ENCODE data around the gene TPCN2.

TPCN2 gene

DNA sequence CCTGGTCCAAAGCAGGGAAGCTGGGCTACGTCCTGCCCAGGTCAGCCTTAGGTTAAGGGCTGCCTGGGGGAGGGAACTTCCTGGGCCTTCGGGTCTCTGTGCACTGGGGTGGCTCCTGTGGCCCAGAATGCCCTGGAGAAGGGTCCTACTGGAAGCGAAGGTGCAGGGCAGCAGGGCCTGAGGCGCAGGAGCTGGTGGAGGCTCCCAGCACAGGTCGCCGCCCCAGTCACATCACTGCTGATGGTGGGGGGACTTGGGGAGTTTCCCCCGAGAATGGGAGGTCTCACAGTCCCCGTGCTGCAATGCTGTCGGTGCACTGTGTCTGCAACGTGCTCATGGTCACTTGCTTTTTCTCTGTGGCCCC, 106.2 kb downstream of the TPCN2 start:
- DNase-seq: no peak

DNA sequence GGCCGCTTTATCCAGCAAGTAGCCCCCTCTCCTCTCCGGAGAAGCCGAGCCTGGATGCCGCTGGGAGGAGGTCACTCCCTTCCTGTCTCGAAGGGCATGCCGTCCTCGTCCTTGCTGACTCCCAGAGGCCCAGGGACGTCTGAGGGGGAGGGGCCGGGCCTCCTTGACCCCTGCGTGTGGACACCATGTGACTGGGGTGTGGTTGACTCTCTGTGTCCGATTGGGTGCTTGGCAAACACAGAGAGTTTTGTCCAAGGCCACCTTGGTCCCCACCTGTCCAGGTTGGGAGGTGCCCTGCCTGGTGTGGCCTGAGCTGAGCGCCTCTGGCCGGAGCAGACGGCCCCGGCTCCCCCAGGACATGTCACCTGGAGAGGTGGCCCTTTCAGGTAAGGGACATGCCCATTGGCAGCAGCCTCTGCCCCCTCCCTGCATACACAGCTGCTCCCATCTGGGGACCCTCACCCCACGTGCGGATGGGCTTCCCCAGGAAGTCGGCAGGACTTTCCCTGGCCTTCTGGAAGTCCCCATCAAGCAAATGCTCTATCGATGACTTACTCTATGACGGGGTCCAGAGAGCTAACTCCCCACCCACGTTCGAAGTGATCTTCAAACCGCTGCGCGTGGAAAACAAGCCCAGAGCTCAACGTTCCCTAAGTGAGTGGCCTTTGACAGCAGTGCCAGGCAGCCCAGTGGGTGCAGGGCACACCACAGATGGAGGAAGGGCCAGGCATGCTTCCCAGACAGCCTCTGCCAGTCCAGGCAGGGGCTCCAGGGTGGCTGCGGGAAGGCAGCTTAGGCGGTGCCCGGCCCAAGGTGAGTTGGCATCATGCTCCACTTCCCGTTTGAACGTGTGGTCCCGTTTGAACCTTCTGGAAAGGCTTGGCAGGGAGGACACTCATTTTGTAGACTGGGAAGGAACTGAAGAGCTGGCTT, 106.8 kb downstream of the TPCN2 start, which contains the start of gene SMIM38:
SMIM38 (plus strand) TSS at position 634 of the 933 bp plus-strand sequence. CDS start 1,912 bp downstream, outside the sequence.
- DNase-seq: no peak

DNA sequence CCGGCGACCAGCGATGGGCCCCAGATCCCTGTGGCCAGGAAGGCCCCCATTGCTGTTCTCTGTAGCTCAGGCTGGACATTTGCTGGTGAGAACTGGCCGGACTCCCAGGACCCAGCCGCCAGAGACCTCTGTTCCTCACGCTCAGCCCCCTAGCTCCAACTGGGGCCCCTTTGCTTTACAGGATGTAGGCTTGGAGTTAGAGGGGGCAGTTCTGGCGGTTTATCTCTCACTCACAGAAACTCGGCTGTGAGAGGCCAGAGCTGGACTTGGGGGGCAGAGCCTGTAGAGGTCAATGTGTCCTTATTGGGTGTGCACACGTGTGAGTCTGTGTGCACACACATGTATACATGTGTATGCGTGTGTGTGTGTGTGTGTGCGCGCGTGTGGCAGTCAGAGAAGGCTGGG, 107.5 kb downstream of the TPCN2 start:
- no peak for DNase-seq

DNA sequence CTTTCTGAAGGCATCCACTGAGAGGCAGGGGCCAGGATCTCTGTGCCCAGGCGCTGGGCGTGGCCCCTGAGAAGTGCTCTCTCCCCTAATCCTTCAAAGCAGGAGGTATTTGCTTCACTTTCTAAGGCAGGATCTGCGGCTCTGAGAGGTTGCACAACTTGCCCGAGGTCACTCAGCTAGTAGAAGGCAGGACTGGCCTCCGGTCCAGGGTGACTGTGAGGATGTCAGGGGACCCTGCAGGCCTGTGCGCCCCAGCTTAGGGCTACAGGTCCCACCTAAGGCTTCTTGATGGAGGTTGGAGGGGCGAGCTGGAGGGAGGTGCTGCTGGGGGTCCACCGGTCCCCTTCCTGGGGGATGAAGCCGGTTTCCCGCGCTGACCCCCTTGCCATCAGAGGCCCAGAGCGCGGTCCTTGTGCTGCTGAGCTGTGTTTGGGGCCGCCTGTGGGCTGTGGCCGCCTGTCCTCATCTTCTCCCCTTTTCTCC, 108.0 kb downstream of the TPCN2 start:
- DNase-seq: no peak

DNA sequence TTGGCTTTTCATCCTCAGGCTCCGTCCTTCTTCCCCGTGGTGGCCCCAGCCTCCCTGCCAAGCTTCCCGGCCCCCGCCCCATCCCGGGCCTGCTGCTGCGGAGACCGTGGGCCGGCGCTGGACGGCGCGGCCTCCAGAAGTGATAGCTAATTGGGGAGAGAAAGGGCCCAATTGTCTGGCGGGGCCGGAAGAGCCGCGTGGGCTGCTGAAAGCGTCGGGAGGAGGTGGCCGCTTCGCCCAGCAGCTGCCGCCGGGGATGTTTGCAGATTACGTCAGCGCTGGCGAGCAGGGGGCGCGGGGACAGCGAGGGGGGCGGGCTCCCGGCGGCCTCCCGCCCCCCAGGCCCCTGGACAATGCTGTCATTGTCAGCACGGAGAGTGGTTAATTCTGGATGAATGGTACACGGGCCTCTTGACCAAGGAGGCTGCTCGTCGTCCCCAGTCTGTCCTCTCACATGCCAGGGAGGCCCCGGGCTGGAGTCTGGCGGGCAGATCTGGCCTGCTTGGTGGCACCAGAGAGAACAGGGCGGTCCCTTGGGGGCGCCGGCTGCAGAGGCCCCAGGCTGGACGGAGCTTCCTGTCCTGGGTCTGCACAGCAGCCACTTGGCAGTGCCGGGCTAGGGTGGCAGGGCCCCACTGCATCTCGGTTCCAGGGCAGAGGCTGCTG, 108.6 kb downstream of the TPCN2 start:
- DNase-seq: no peak

DNA sequence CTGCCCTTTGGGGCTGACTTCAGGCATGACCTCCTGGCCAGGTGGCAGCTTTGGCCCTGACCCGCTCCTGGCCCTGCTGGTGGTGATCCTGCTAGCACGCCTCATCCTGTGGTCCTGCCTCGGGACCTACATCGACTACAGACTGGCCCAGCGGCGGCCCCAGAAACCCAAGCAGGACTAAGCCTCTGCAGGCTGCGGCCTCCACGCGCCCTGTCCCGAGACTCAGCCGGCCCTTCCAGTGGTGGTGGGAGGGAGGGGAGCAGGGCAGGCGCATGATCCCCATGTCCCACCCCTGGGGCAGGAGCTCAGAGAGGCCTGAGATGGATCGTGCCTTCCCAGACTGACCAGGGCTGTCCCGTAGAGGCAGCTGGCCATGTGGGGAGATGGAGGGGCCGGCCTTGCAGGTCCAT, 109.1 kb downstream of the TPCN2 start:
- no peak for DNase-seq

DNA sequence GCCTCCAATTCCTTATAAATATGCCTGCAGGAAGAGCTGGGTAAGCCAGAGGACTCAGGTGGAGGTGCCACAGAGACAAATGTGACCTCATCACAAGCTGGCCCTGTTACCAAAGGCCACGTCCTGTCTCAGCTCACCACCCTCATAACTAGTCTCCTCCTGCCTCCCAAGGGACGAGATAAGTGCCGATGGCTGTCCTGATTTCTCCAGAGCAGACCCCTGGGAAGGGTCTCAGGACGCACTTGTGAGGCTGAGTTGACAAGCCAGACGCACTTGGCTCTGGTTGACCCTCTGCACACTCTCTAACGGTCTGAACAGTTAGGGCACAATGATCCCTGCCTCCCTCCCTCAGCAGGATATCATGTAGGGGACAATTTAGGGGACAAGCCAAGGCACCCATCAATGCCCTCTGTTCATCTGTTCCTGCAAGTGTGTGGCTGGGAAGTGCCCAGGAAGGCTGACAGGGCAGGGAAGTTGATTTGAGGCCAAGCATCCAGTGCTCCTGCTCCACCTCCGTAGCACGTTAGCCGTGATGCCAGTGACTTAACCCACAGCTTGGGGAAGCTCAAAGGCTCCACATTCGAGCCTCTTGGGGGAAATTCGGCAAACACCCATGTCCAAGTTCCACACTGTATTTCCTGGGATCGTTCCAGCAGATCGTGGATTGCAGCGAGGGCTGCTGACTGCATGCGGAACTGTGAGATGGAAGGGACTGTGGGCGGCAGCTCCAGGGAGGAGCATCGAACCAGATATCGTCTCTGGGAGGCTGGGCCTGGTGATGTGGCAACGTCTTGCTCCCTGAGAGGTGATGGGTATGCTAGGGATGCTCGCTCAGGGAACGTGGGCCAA, 109.8 kb downstream of the TPCN2 start:
- DNase-seq: no peak

DNA sequence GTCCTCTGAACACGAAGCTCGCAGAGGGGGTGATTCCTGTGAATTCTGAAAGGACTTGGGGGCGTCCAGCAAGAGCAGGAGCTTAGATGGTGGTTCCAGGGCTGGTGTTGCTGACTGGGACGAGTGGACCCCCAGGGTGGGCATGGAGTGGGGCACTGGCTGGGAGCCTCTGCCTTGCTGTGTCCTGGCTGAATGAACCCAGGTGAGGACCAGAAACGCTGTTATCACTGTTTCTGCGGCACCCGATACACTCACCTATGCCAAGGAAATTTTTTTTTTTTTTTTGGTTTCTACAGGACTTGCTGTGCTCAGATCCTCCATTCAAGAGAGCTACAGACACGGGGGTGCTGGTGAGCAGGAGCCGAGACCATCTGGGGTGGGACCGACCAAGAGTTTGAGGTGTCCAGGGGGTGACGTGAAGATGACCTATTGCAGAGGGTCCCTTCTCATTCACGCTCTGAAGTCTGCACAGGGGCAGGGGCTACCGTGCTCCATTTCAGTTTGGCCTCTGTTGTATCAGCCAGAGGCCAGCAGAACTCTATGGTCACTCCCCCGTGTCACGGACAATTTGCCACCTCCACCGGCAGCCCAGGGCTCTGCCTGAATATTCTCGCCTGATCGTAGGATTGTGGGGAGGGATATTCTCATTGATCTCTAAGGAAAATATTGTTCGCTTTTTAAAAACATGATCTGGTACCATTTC, 110.6 kb downstream of the TPCN2 start:
- no peak for DNase-seq

DNA sequence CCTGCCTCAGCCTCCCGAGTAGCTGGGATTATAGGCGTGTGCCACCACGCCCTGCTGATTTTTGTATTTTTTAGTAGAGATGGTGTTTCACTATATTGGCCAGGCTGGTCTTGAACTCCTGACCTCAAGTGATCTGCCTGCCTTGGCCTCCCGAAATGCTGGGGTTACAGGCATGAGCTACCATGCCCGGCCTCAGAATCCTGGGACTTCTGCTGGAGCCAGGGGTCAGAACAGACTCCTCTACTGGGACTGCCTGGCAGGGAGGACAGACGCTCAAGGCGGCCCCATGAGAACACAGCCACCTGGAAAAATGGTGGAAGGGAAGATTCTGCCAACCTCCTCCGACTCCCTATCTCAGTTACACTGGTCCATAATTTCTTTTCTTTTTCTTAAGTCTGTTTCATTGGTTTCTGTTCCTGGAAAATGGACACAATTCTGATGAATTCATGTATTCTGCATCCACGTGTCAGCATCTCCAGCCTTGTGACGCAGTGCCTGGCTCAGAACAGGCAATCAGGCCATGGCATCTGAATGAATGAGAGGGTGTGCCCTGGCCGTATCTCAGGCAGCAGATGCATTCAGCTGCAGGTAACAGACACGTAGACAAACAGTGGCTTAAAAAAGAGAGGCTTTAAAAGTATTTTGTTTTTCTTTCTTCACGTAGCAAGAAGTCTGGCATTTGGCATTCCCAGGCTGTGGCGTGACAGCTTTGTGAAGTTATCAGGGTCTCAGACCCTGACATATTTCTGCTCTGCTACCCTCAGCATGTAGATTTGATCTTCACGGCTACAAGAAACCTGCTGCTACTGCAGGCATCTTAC, 111.8 kb downstream of the TPCN2 start:
- no peak for DNase-seq

DNA sequence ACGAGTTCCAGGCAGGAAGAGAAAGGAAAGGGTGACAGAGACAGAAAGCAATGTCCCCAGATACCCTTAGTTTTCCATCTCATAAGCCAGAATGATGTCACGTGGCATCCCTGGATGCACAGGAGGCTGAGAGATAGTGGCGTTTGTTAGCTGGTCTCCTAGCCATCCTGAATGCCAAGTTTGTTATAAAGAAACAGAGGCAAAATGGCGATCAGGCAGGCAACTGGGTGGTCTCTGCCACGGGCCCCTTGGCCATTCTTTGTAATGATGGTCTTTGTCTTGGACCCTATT, 112.3 kb downstream of the TPCN2 start:
- DNase-seq: no peak

DNA sequence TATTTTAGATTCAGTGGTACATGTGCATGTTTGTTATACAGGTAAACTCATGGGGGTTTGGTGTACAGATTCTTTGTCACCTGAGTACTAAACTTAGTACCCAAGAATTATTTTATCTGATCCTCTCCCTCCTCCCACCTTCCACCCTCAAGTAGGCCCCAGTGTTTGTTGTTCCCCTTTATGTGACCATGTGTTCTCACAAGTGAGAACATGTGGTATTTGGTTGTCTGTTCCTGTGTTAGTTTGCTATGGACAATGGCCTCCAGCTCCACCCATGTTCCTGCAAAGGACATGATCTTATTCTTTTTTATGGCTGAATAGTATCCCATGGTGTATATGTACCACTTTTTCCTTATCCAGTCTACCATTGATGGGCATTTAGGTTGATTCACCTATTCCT, 113.8 kb downstream of the TPCN2 start:
- DNase-seq: no peak

DNA sequence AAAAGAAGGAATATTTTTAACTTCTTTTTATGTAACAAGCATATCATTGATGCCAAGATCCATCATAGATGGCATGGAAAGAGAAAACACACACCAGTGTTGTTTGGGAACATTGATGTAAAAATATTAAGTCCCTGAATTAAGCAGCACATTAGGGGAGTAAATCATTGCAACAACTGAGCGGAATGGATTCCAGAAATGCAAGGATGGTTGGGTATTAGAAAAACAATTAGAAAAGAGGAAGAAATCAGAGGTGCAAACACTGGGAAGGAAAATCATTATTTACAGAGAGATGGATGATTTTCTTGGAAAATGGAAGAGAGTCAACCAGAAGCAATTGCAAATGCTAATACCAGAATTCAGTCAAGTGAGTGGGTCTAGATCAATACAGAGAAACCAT, 115.1 kb downstream of the TPCN2 start:
- DNase-seq: no peak

DNA sequence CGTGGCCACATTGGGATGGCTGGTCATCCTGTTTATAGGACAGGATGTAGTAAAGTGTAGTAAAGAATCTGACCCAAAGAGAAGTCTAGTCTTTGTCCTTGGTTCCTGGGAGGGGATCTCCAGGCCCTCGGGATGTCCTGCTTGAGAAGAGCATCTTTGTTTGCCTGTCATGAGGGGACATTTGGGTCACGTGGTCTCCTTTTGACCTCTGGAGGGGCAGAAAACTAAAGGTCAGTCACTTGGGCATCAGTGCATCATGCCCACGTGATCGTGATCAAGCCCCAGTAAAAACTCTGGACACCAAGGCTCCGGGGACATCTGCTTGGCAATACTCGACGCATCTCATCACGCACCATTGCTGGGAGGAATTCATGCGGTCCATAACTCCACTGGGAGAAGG, 116.1 kb downstream of the TPCN2 start:
- DNase-seq: no peak

DNA sequence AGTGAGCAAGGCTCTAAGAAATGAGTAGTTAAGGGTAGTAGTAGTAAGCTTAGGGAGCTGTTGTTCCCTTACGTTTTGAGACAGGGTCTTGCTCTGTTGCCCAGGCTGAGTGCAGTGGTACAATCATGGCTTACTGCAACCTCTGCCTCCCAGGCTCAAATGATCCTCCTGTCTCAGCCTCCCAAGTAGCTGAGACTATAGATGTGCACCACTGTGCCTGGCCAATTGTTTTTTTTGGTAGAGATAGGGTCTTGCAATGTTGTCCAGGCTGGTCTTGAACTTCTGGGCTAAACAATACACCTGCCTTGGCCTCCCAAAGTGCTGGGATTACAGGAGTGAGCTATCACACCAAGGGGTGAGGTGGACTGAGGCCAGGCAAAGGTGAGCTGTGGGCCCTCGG, 117.0 kb downstream of the TPCN2 start:
- DNase-seq: no peak

DNA sequence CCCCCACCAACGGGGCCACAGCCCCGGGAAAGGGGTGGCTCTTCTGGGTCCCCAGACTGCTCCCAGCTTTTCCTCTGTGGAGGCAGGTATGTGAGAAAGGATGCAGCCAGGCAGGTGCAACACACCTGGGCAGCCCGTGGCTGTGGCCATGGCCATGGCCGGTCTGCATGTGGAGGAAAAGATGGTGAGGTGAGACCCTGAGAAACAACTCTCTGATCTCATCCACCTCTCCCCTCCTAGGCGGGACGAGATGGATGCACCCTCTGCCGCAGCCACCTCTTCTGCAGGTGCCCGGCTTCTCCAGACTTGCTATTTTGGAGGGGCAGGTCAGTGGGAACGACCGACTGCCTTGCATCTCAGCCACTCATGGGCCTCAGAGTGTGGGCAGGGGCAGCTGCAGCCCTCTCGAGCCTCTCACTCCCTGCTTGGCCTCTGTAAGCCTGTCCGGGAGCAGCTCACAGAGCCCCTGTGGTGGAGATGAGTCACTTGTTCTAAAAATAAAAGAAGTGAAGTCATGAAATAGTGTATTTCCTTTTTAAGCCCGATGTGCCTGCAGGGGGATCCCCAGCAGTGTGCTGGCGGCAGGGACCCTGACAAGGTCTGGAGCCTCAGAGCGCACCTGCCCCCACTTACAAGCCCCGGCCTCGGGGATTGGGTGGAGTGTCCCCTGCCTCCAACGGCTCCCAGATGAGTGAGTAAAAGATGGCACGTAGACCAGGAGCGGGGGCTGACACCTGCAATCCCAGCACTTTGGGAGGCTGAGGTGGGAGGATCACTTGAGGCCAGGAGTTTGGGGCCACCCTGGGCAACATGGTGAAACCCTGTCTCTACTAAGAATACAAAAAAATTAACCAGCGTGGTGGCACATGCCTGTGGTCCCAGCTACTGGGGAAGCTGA, 117.7 kb downstream of the TPCN2 start:
- DNase-seq: no peak

DNA sequence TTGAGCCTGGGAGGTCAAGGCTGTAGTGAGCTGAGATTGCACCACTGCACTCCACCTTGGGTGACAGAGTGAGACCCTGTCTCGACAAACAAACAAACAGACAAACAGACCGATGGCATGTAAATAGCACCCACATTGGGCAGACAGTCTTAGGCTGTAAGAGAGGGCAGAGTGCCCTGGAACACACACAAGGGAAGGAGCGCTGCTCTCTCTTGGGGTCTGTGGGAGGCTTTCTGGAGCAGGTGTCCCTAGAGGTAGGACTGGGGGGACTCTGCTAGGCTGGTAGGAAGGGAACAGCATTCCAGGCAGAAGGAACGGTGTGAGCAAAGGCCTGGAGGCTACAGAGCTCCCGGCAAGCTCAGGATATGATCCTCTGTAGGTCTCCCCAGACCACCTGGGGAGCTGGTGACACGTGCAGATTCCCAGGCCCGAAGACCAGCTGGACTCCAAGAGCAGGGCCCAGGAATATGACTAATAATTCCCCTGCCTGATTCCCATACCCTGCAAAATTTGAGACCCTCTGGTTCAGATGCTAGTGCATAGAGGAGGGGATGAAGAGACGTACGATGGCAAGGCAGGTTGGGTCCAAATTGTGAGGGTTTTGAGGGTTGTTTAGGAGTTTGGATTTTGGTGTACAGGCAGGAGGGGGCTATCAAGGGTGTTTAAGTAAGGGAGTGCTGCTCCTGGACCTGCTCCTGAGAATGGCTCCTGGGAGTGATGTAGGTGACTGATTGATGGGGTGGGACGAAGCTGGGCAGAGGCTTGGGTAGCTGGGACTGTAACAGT, 118.6 kb downstream of the TPCN2 start:
- DNase-seq: no peak

DNA sequence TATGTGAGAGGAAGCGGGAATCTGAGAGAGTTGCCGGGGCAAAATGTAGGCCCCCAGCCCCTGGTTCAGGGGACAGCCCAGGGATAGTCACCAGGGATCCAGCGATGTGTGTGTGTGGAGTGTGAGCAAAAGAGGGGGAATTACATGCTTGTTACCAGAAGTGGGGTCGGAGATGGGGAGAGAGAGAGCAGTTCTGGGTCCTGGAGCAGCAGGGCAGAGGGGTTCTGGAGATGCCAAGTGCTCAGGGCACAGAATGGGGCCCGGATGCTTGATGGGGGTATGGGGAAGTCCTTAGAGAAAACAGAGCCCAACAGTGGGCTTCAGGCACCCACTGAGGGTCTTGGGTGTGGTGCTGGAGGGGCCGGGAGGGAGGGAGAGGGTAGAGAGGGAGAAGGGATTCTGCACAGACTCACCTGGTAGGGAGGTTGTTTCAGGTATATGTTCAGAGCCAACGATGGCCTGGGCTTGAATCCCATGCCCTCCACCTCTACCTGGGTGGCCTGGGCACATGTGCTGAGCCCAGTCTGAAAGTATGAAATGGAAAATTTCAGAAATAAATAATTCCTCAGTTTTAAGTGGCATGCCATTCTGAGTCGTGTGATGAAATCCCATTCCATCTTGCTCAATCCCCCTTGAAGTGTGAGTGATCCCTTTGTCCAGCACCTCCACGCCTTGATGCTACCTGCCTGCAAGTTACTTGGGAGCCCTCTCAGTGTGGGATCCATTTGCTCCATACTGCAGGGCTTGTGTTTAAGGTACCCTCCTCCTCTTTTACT, 119.4 kb downstream of the TPCN2 start:
- DNase-seq: no peak

DNA sequence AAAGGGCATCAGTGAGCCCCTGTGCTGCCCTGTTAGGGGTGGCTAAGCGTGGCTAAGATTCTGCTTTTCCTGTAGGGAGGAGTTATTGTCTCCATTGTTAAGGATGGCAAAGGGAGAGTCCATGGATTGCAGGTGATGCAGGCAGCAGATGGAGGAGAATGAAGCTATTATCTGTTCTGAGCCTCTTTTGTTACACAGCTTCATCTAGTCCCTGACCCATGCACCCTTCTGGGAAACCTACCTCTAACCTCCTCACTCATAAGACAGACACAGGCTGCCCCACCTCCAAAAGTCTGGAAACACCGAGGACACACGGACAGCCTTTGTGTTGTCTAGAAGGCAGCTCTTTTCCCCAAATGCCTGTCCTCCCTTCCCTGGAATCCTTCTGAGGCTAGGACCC, 120.7 kb downstream of the TPCN2 start:
- no peak for DNase-seq

DNA sequence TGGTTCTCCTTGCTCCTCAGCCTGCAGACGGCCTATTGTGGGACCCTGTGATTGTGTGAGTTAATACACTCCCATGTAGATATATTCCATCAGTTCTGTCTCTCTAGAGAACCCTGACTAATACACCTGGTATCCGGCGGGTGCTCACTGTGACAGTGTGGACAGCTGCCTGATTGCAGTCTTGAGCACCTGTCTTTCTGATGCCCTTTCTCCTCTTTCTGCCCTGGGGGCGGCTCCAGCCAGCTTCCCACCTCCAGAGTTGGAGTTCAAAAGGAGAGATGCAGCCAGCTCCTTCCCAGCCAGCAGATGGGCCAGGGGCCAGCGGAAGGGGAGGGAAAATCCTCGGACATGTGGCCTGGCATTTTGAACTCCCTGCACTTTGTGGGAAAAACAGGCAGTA, 122.0 kb downstream of the TPCN2 start:
- DNase-seq: no peak
